ENCODE data around the gene ALG6.
"Not testable (repeated sequence)": the region's sequence is repeated elsewhere in the genome, so short reads cannot be mapped to it uniquely, and the experiment has no call there.

ALG6 gene

DNA sequence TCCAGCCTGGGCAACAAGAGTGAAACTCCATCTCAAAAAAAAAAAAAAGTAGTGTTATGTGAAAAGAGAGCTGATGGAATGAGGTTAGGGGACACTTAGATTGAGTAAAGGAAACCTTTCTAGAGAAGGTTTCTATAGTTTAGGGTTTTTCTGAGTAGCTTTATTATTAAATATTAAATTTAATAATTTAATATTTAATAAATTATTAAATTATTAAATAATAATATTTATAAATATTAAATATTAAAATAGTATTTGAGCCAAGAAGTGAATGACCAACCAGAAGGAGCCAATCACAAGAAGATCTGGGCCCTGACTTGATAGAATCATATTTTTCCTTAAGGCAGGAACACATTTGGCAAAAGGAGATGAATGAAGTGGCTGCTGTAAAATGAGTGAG is 50.7 kb downstream of the ALG6 start:
- H3K36me3 ChIP-seq (ENCODE audit: insufficient read depth, insufficient read length, low read length): peaks cover 6% of the 10 kb centered on the region
- H3K9ac ChIP-seq (ENCODE audit: insufficient read length, low read depth): no peak overlapping the region
- no peaks in the 10 kb centered on the region for H3K9me3 ChIP-seq (ENCODE audit: insufficient read depth, low read length)
- DNase-seq (ENCODE audit: low read depth, low spot score): no peak
- TF ChIP-seq ZNF274 (IDR thresholded peaks at IDR 0.05; ENCODE audit: low read depth, low read length): no peak
- no peak for TF ChIP-seq YY1 (IDR thresholded peaks at IDR 0.05; ENCODE audit: insufficient read depth, insufficient read length)
- no peak for TF ChIP-seq SUZ12 (IDR thresholded peaks at IDR 0.05; ENCODE audit: extremely low read depth, insufficient read depth, insufficient read length)
- H3K4me3 ChIP-seq (ENCODE audit: insufficient read length, low read depth): no peak overlapping the region
- H3K4me1 ChIP-seq (ENCODE audit: insufficient read depth, insufficient read length): no peaks in the 10 kb centered on the region
- H3K27me3 ChIP-seq (ENCODE audit: insufficient read depth, insufficient read length): no peaks in the 10 kb centered on the region

DNA sequence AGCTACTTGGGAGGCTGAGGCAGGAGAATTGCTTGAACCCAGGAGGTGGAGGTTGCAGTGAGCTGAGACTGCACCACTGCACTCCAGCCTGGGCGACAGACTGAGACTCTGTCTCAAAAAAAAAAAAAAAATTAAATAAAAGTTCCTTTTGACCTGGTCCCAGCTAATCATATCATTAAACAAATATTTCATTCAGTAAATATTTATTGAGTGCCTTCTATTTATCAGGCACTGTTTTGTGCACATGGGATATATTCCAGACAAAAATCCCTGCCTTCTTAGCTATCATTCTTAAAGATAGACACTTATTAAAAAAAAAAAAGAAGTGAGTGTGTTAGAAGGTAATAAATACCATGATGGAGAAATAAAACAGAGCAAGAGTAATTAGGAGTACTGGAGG is 53.3 kb downstream of the ALG6 start:
- not testable (repeated sequence) for H3K36me3 ChIP-seq (ENCODE audit: insufficient read depth, insufficient read length, low read length); H3K9ac ChIP-seq (ENCODE audit: insufficient read length, low read depth); H3K27me3 ChIP-seq (ENCODE audit: insufficient read depth, insufficient read length); H3K4me1 ChIP-seq (ENCODE audit: insufficient read depth, insufficient read length); H3K4me3 ChIP-seq (ENCODE audit: insufficient read length, low read depth); DNase-seq (ENCODE audit: low read depth, low spot score); H3K9me3 ChIP-seq (ENCODE audit: insufficient read depth, low read length)

DNA sequence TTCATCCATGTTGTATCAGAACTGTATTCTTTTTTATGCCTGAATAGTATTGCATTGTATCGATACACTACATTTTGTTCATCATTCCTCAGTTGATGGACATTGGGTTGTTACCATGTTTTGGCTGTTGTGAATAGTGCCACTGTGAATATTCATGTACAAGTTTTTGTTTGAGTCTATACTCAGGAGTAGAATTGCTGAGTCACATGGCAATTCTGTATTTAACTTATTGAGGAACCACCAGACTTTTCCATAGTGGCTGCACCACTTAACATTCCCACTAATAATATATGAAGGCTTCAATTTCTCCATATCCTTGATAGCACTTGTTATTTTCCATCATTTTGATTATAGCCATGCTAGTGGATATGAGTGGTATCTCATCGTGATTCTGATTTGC is 56.2 kb downstream of the ALG6 start:
- no peaks in the 10 kb centered on the region for H3K27me3 ChIP-seq (ENCODE audit: insufficient read depth, insufficient read length)
- TF ChIP-seq ZNF274 (IDR thresholded peaks at IDR 0.05; ENCODE audit: low read depth, low read length) (no peak), SUZ12 (IDR thresholded peaks at IDR 0.05; ENCODE audit: extremely low read depth, insufficient read depth, insufficient read length) (no peak), YY1 (IDR thresholded peaks at IDR 0.05; ENCODE audit: insufficient read depth, insufficient read length) (no peak)
- no peak overlapping the region for H3K4me3 ChIP-seq (ENCODE audit: insufficient read length, low read depth)
- no peaks in the 10 kb centered on the region for H3K4me1 ChIP-seq (ENCODE audit: insufficient read depth, insufficient read length)
- peaks cover under 1% of the 10 kb centered on the region for H3K36me3 ChIP-seq (ENCODE audit: insufficient read depth, insufficient read length, low read length)
- no peak overlapping the region for H3K9ac ChIP-seq (ENCODE audit: insufficient read length, low read depth)
- DNase-seq (ENCODE audit: low read depth, low spot score): no peak
- H3K9me3 ChIP-seq (ENCODE audit: insufficient read depth, low read length): no peaks in the 10 kb centered on the region

DNA sequence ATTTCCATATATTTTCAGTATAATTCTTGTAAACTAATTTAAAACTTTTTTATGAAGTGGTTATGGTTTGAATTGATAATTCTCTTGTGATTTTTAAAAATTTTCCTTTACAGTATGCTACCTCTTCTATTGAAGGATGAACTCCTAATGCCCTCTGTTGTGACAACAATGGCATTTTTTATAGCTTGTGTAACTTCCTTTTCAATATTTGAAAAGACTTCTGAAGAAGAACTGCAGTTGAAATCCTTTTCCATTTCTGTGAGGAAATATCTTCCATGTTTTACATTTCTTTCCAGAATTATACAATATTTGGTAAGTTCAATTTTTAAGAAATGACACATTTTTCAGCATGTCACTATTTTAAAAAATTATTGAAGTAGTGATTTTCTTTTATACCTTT is 61.4 kb downstream of the ALG6 start:
- no peak for TF ChIP-seq SUZ12 (IDR thresholded peaks at IDR 0.05; ENCODE audit: extremely low read depth, insufficient read depth, insufficient read length)
- no peak for TF ChIP-seq ZNF274 (IDR thresholded peaks at IDR 0.05; ENCODE audit: low read depth, low read length)
- no peak for TF ChIP-seq YY1 (IDR thresholded peaks at IDR 0.05; ENCODE audit: insufficient read depth, insufficient read length)
- Histone ChIP-seq H3K9ac (ENCODE audit: insufficient read length, low read depth) (no peak overlapping the region), H3K4me3 (ENCODE audit: insufficient read length, low read depth) (no peak overlapping the region), H3K4me1 (ENCODE audit: insufficient read depth, insufficient read length) (no peaks in the 10 kb centered on the region), H3K27me3 (ENCODE audit: insufficient read depth, insufficient read length) (no peaks in the 10 kb centered on the region), H3K9me3 (ENCODE audit: insufficient read depth, low read length) (peaks cover 23% of the 10 kb centered on the region), H3K36me3 (ENCODE audit: insufficient read depth, insufficient read length, low read length) (peaks cover 10% of the 10 kb centered on the region)
- no peak for DNase-seq (ENCODE audit: low read depth, low spot score)

DNA sequence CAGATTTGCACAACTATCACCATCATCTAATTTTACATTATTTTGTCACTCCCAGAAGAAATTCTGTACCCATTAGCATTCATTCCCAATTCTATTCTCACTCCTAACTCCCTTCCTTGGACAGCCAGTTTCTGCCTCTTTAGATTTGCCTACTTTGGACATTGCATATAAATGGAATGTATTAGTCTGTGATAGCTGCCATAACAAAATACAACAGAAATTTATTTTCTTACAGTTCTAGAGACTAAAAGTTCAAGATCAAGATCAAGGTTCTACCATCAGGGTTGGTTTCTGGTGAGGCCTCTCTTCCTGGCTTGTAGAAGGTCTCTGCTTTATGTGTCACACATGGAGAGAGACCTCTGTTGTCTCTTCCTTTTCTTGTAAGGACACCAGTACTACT is 61.9 kb downstream of the ALG6 start:
- Histone ChIP-seq H3K27me3 (ENCODE audit: insufficient read depth, insufficient read length) (no peaks in the 10 kb centered on the region), H3K36me3 (ENCODE audit: insufficient read depth, insufficient read length, low read length) (peaks cover 10% of the 10 kb centered on the region), H3K9me3 (ENCODE audit: insufficient read depth, low read length) (peaks cover 23% of the 10 kb centered on the region), H3K9ac (ENCODE audit: insufficient read length, low read depth) (no peak overlapping the region), H3K4me1 (ENCODE audit: insufficient read depth, insufficient read length) (no peaks in the 10 kb centered on the region), H3K4me3 (ENCODE audit: insufficient read length, low read depth) (no peak overlapping the region)
- TF ChIP-seq SUZ12 (IDR thresholded peaks at IDR 0.05; ENCODE audit: extremely low read depth, insufficient read depth, insufficient read length): no peak
- TF ChIP-seq ZNF274 (IDR thresholded peaks at IDR 0.05; ENCODE audit: low read depth, low read length): no peak
- TF ChIP-seq YY1 (IDR thresholded peaks at IDR 0.05; ENCODE audit: insufficient read depth, insufficient read length): no peak
- no peak for DNase-seq (ENCODE audit: low read depth, low spot score)

DNA sequence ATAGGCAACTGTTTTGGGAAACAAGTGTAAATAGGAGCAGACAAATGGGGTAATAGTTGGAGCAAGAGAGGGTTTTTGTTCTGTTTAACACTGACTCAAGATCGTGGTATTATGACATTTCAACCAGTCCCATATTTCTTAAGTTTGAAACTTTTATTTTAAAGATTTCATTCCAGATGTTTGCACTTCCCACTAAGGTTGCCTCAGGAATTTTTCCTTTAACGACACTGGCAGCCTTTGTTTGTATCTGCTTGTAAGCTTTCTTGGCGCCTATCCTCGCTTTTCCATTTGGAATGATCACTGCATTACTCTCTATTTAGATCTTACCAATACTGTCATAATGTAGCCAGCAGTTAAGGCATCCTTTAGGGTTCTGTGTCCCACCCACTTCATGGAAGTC is 67.7 kb downstream of the ALG6 start:
- Histone ChIP-seq H3K27me3 (ENCODE audit: insufficient read depth, insufficient read length) (no peaks in the 10 kb centered on the region), H3K4me3 (ENCODE audit: insufficient read length, low read depth) (no peak overlapping the region), H3K4me1 (ENCODE audit: insufficient read depth, insufficient read length) (no peaks in the 10 kb centered on the region), H3K36me3 (ENCODE audit: insufficient read depth, insufficient read length, low read length) (no peaks in the 10 kb centered on the region), H3K9me3 (ENCODE audit: insufficient read depth, low read length) (peaks cover 13% of the 10 kb centered on the region), H3K9ac (ENCODE audit: insufficient read length, low read depth) (no peak overlapping the region)
- TF ChIP-seq SUZ12 (IDR thresholded peaks at IDR 0.05; ENCODE audit: extremely low read depth, insufficient read depth, insufficient read length): no peak
- TF ChIP-seq YY1 (IDR thresholded peaks at IDR 0.05; ENCODE audit: insufficient read depth, insufficient read length): no peak
- TF ChIP-seq ZNF274 (IDR thresholded peaks at IDR 0.05; ENCODE audit: low read depth, low read length): no peak
- no peak for DNase-seq (ENCODE audit: low read depth, low spot score)

DNA sequence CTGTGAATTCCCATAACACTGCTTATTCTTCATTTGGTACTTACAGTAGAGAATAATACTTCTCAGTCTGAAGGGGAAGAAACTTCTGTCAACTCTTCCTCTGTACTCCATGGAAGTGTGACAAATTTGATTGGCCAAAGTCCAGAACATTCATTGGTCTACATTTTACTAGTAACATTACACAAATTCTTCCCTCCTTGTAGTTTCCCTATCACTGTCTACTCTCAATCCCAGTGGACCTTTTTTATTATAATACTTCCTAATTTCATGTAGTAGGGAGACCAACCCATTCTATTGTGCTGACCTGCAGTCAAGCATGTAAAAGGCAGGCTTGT is 74.7 kb downstream of the ALG6 start:
- H3K27me3 ChIP-seq (ENCODE audit: insufficient read depth, insufficient read length): no peaks in the 10 kb centered on the region
- H3K4me3 ChIP-seq (ENCODE audit: insufficient read length, low read depth): no peak overlapping the region
- H3K9me3 ChIP-seq (ENCODE audit: insufficient read depth, low read length): no peaks in the 10 kb centered on the region
- TF ChIP-seq SUZ12 (IDR thresholded peaks at IDR 0.05; ENCODE audit: extremely low read depth, insufficient read depth, insufficient read length) (no peak), ZNF274 (IDR thresholded peaks at IDR 0.05; ENCODE audit: low read depth, low read length) (no peak), YY1 (IDR thresholded peaks at IDR 0.05; ENCODE audit: insufficient read depth, insufficient read length) (no peak)
- H3K9ac ChIP-seq (ENCODE audit: insufficient read length, low read depth): no peak overlapping the region
- H3K36me3 ChIP-seq (ENCODE audit: insufficient read depth, insufficient read length, low read length): peaks cover 2% of the 10 kb centered on the region
- H3K4me1 ChIP-seq (ENCODE audit: insufficient read depth, insufficient read length): no peaks in the 10 kb centered on the region
- no peak for DNase-seq (ENCODE audit: low read depth, low spot score)

DNA sequence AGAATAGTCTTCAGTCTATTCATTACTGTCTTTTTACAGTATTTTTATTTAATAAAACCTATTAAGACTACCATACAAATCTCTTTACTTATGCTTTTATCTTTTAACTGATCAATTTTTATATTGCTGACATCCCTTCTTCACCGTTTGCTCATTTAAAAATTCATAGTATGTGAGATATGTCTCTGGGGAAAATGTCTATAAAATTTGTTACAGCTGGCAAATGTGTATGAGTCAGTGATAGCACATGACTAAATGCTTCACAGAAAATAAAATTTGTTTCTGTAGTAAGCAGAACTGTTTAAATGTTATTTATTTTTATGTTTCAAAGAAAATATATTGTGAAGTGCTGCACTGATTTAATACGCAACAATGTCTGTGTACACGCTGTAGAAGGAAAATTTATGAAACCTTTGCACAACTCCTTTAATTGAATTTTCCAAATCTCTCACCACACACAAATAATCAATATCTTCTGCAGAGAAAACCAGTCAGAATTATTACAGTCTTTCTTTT is 81.4 kb downstream of the ALG6 start:
- DNase-seq (ENCODE audit: low read depth, low spot score): no peak

More for the DNA sequence above, 81.4 kb downstream of the ALG6 start:
- no peak overlapping the region for H3K4me3 ChIP-seq (ENCODE audit: insufficient read length, low read depth)
- H3K36me3 ChIP-seq (ENCODE audit: insufficient read depth, insufficient read length, low read length): peaks cover 11% of the 10 kb centered on the region
- no peak overlapping the region for H3K9ac ChIP-seq (ENCODE audit: insufficient read length, low read depth)
- no peak for TF ChIP-seq SUZ12 (IDR thresholded peaks at IDR 0.05; ENCODE audit: extremely low read depth, insufficient read depth, insufficient read length)
- no peak for TF ChIP-seq ZNF274 (IDR thresholded peaks at IDR 0.05; ENCODE audit: low read depth, low read length)
- no peak for TF ChIP-seq YY1 (IDR thresholded peaks at IDR 0.05; ENCODE audit: insufficient read depth, insufficient read length)
- no peaks in the 10 kb centered on the region for H3K9me3 ChIP-seq (ENCODE audit: insufficient read depth, low read length)
- no peaks in the 10 kb centered on the region for H3K4me1 ChIP-seq (ENCODE audit: insufficient read depth, insufficient read length)
- no peaks in the 10 kb centered on the region for H3K27me3 ChIP-seq (ENCODE audit: insufficient read depth, insufficient read length)

Data from NT2/D1 (cell line).